MM.1S (cell line): ENCODE results near the gene FILIP1.

Source experiments
- DNase-seq: peaks from one replicate; pipeline ENCODE4 v3.0.0-alpha.2; 2015
- H2AFZ ChIP-seq: fragments of 300-600 bp; sonication (generic); 2 replicates; pipeline ENCODE4 v1.6.0; 2016; ENCODE audit warnings: antibody characterized with exemption, low read length
- H3F3A ChIP-seq: fragments of 300-600 bp; sonication (generic); 2 replicates; pipeline ENCODE4 v1.6.1; 2016; ENCODE audit warnings: mild to moderate bottlenecking, antibody characterized with exemption, low read length, moderate library complexity, mixed read lengths; ENCODE audit not compliant: insufficient read depth
- H3K27ac ChIP-seq: fragments of 300-600 bp; sonication (generic); 2 replicates; pipeline ENCODE4 v1.5.1; 2016; ENCODE audit warnings: mild to moderate bottlenecking, low read length
- H3K27me3 ChIP-seq: fragments of 300-600 bp; sonication (generic); replicated peaks from 2 replicates; pipeline ENCODE4 v1.6.0; 2016; ENCODE audit warnings: low read length; ENCODE audit not compliant: insufficient read depth
- H3K36me3 ChIP-seq: fragments of 300-600 bp; sonication (generic); replicated peaks from 2 replicates; pipeline ENCODE4 v1.6.1; 2016; ENCODE audit warnings: mild to moderate bottlenecking, low read length, mixed read lengths; ENCODE audit not compliant: insufficient read depth
- H3K4me1 ChIP-seq: fragments of 300-600 bp; sonication (generic); 2 replicates; pipeline ENCODE4 v1.6.1; 2016; ENCODE audit warnings: low read length, mixed read lengths
- H3K4me2 ChIP-seq: fragments of 300-600 bp; sonication (generic); 2 replicates; pipeline ENCODE4 v1.6.0; 2016; ENCODE audit warnings: low read depth, low read length
- H3K4me3 ChIP-seq: fragments of 300-600 bp; sonication (generic); 2 replicates; pipeline ENCODE4 v1.5.1; 2016; ENCODE audit warnings: low read length, mixed read lengths
- H3K79me2 ChIP-seq: fragments of 300-600 bp; sonication (generic); 2 replicates; pipeline ENCODE4 v1.6.1; 2016; ENCODE audit warnings: mixed run types, low read length, mixed read lengths
- H3K9ac ChIP-seq: fragments of 300-600 bp; sonication (generic); 2 replicates; pipeline ENCODE4 v1.6.1; 2016; ENCODE audit warnings: low read length, mixed read lengths
- H3K9me2 ChIP-seq: fragments of 300-600 bp; sonication (generic); replicated peaks from 2 replicates; pipeline ENCODE4 v1.6.1; 2016; ENCODE audit warnings: mild to moderate bottlenecking, low read length, mixed read lengths; ENCODE audit not compliant: insufficient read depth
- H3K9me3 ChIP-seq: fragments of 300-600 bp; sonication (generic); replicated peaks from 2 replicates; pipeline ENCODE4 v1.6.1; 2016; ENCODE audit warnings: mild to moderate bottlenecking, low read length, mixed read lengths; ENCODE audit not compliant: insufficient read depth
- H4K20me1 ChIP-seq: fragments of 300-600 bp; sonication (generic); 2 replicates; pipeline ENCODE4 v1.6.1; 2016; ENCODE audit warnings: mild to moderate bottlenecking, low read length, moderate library complexity, mixed read lengths; ENCODE audit not compliant: insufficient read depth
- CTCF ChIP-seq: fragments of 300-600 bp; sonication (generic); IDR thresholded peaks from 2 replicates; pipeline ENCODE4 v1.5.1; 2016; ENCODE audit warnings: antibody characterized with exemption, low read length, mixed read lengths
- EZH2 ChIP-seq: fragments of 300-600 bp; sonication (generic); optimal IDR thresholded peaks from 2 replicates; pipeline ENCODE3; 2017; ENCODE audit warnings: low read depth, mild to moderate bottlenecking, antibody characterized with exemption, low read length, mixed read lengths
- EZH2phosphoT487 ChIP-seq: fragments of 300-600 bp; sonication (generic); IDR thresholded peaks from 2 replicates; pipeline ENCODE4 v1.6.1; 2018; ENCODE audit warnings: antibody characterized with exemption, low read length

Gene FILIP1

GRCh38 chr6:75299801-75300530 is 193.6 kb downstream of the FILIP1 start:
- no peak for TF ChIP-seq EZH2
- TF ChIP-seq EZH2phosphoT487: no peak
- no peak for TF ChIP-seq CTCF
- Histone ChIP-seq H3F3A (no peaks in the 10 kb centered on the region), H3K27me3 (no peaks in the 10 kb centered on the region), H3K36me3 (no peaks in the 10 kb centered on the region), H3K4me3 (no peak overlapping the region), H2AFZ (no peak overlapping the region), H3K4me2 (no peak overlapping the region), H3K27ac (no peak overlapping the region), H3K79me2 (no peaks in the 10 kb centered on the region), H3K9me2 (no peaks in the 10 kb centered on the region), H3K9ac (no peak overlapping the region), H4K20me1 (no peaks in the 10 kb centered on the region), H3K4me1 (no peaks in the 10 kb centered on the region), H3K9me3 (no peaks in the 10 kb centered on the region)
- DNase-seq: no peak

- peak; percentile 69 for DNase-seq
These were observed 196.5 kb downstream of the FILIP1 start for GRCh38 chr6:75296811-75297779.

GRCh38 chr6:75292555-75292954 is 201.0 kb downstream of the FILIP1 start:
- Histone ChIP-seq H3K27me3 (no peaks in the 10 kb centered on the region), H3K27ac (no peak overlapping the region), H3K9me3 (no peaks in the 10 kb centered on the region), H3K9me2 (no peaks in the 10 kb centered on the region), H2AFZ (no peak overlapping the region), H4K20me1 (no peaks in the 10 kb centered on the region), H3K79me2 (no peaks in the 10 kb centered on the region), H3K4me1 (no peaks in the 10 kb centered on the region), H3K9ac (no peak overlapping the region), H3K36me3 (no peaks in the 10 kb centered on the region), H3F3A (no peaks in the 10 kb centered on the region), H3K4me3 (no peak overlapping the region), H3K4me2 (no peak overlapping the region)
- TF ChIP-seq EZH2 (no peak), EZH2phosphoT487 (no peak), CTCF (no peak)
- no peak for DNase-seq

More at GRCh38 chr6:75296811-75297779, 196.5 kb downstream of the FILIP1 start:
- no peak overlapping the region for H2AFZ ChIP-seq
- TF ChIP-seq EZH2 (no peak), CTCF (peak; percentile 65), EZH2phosphoT487 (no peak)
- no peaks in the 10 kb centered on the region for H3K9me3 ChIP-seq
- H3F3A ChIP-seq: no peaks in the 10 kb centered on the region
- H3K4me3 ChIP-seq: no peak overlapping the region
- no peaks in the 10 kb centered on the region for H3K4me1 ChIP-seq
- no peaks in the 10 kb centered on the region for H3K79me2 ChIP-seq
- no peak overlapping the region for H3K4me2 ChIP-seq
- no peak overlapping the region for H3K27ac ChIP-seq
- H4K20me1 ChIP-seq: no peaks in the 10 kb centered on the region
- no peaks in the 10 kb centered on the region for H3K36me3 ChIP-seq
- H3K9ac ChIP-seq: no peak overlapping the region
- H3K27me3 ChIP-seq: no peaks in the 10 kb centered on the region
- no peaks in the 10 kb centered on the region for H3K9me2 ChIP-seq
